Esophagus muscularis mucosa (tissue), 4 donors: ENCODE results near the gene MALAT1. TPM values are rescaled to one million over a fixed set of nuclear protein-coding genes. Genes with fewer than 3 reads are reported as not detected.

Experiments used
- DNase-seq: peaks from one replicate; pipeline ENCODE4 v3.0.0-alpha.2; 2017; ENCODE audit errors: extremely low spot score
- H3K27ac ChIP-seq, 4 donors: fragments of 200-600 bp; sonication (generic); replicated peaks in 1 of 4; 1 replicate in 3 of 4; 2 replicates in 1 of 4; pipeline ENCODE4 v1.5.1; 2016 to 2019; ENCODE audit warnings: mild to moderate bottlenecking in 1 of 4
- H3K27me3 ChIP-seq, 4 donors: fragments of 200-600 bp; sonication (generic); one replicate each; pipeline versions ENCODE4 v1.5.1 to v1.6.0; 2016 to 2019
- H3K36me3 ChIP-seq, 4 donors: fragments of 200-600 bp; sonication (generic); one replicate each; pipeline ENCODE4 v1.5.1; 2016 to 2019
- H3K4me1 ChIP-seq, 4 donors: fragments of 200-600 bp; sonication (generic); one replicate each; pipeline ENCODE4 v1.5.1; 2016 to 2019
- H3K4me3 ChIP-seq, 4 donors: fragments of 200-600 bp; sonication (generic); 1 replicate in 2 of 4; 2 replicates in 2 of 4; pipeline ENCODE4 v1.5.1; 2016 to 2019; ENCODE audit warnings: mild to moderate bottlenecking in 4 of 4, moderate library complexity in 1 of 4
- H3K9me3 ChIP-seq, 4 donors: fragments of 200-600 bp; sonication (generic); 1 replicate in 3 of 4; 2 replicates in 1 of 4; pipeline ENCODE4 v1.5.1; 2016 to 2019
- EP300 ChIP-seq: sonication (generic); formaldehyde crosslinking; IDR thresholded peaks from one replicate; pipeline ENCODE4 v1.6.1; 2017; ENCODE audit warnings: antibody characterized with exemption
- POLR2A ChIP-seq: fragments of 450-650 bp; IDR thresholded peaks from one replicate; pipeline ENCODE4 v1.6.1; 2017; ENCODE audit warnings: antibody characterized with exemption, moderate library complexity, mild to moderate bottlenecking, low read depth
- POLR2AphosphoS5 ChIP-seq, 2 donors: sonication (generic); formaldehyde crosslinking; IDR thresholded peaks; one replicate each; pipeline ENCODE4 v1.6.1; 2017; ENCODE audit warnings: antibody characterized with exemption in 2 of 2
- WGBS: methylation state at CpG from one replicate; pipeline ENCODE4 v1.1.5; 2018; 5-methylcytosine and 5-hydroxymethylcytosine counted together
- intact Hi-C: fragments of 100-400 bp; cut with DNase I; formaldehyde crosslinking; loops from one replicate; pipeline ENCODE4 v1.15.1; 2023
- small RNA-seq, 3 donors: library from RNA; depleted of rRNA; stranded (forward); fragments of <200 nt; gene quantifications; one replicate each; pipeline ENCODE3, GENCODE V24; 2016
- total RNA-seq, 4 donors: library from RNA; depleted of rRNA; stranded (reverse); fragments of >200 nt; gene quantifications; one replicate each; pipeline versions ENCODE4 v1.1.0 to v1.2.1, GENCODE V29; 2016
- TF ChIP-seq, protein P1 (sequence below), 3 experiments: fragments of 200-600 bp in 2 of 3; fragments of 450-650 bp in 1 of 3; sonication (generic) in 2 of 3; IDR thresholded peaks; one replicate each; pipeline ENCODE4 v1.5.1; 2017 to 2019; ENCODE audit warnings: antibody characterized with exemption in 3 of 3, mild to moderate bottlenecking in 2 of 3, moderate library complexity in 1 of 3

Gene MALAT1
- total RNA-seq, 4 donors from 2014 or later = 2,724 to 15,405 (median 5,373) TPM

DNA sequence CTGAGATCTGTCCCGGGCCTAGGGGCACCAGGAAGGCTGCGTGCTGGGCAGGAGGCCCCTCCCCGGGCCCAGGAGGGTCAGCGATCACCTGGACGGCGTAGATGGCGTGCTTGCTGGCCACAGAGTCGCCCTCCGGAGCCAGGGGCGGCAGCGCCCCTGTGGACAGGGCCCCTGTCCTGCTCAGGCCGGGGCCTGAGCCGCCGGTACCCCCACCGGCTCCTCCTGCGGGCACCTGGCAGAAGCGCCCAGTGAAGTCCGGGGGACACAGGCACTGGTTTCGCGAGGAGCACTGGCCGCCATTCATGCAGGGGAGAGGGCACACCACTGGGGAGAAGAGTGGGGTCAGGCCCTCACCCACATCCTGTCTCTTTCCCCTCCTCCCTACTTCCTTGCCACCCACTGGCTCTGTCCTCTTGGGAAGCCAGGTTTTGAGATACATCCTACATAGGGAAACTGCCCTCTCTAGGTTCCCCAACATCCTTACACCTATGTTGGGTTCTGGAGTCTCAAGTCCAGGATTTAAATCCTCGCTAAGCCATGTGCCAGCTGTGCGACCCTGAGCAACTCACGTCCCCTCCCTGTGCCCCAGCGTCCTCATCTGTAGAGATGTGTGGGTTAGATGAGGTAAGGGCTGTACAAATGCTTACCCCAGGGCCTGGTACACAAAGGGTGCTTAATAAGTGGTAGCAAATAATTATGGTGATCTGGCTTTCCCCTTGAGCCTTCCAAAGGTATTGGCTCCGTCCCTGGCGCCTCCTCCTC is 55.4 kb downstream of the MALAT1 start:
- Histone ChIP-seq H3K9me3 (no peaks in the 10 kb centered on the region), H3K27me3 (no peaks in the 10 kb centered on the region), H3K4me1 (peaks cover 39 to 71% (median 64%) of the 10 kb centered on the region in 4 donors), H3K4me3 (no peak overlapping the region), H3K36me3 (peaks cover 0 to 45% (median 42%) of the 10 kb centered on the region in 4 donors), H3K27ac (peak overlapping the region in 2 of 4 donors; percentile 96 to 98)
- 83% methylated on average over 24 of the region's 27 CpGs for WGBS
- TF ChIP-seq POLR2AphosphoS5 (IDR thresholded peaks at IDR 0.05) (no peak), EP300 (no peak), POLR2A (no peak)
- TF ChIP-seq, protein P1, sequence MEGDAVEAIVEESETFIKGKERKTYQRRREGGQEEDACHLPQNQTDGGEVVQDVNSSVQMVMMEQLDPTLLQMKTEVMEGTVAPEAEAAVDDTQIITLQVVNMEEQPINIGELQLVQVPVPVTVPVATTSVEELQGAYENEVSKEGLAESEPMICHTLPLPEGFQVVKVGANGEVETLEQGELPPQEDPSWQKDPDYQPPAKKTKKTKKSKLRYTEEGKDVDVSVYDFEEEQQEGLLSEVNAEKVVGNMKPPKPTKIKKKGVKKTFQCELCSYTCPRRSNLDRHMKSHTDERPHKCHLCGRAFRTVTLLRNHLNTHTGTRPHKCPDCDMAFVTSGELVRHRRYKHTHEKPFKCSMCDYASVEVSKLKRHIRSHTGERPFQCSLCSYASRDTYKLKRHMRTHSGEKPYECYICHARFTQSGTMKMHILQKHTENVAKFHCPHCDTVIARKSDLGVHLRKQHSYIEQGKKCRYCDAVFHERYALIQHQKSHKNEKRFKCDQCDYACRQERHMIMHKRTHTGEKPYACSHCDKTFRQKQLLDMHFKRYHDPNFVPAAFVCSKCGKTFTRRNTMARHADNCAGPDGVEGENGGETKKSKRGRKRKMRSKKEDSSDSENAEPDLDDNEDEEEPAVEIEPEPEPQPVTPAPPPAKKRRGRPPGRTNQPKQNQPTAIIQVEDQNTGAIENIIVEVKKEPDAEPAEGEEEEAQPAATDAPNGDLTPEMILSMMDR (IDR thresholded peaks at IDR 0.05) = no peak
- DNase-seq = no peak
- intact Hi-C loops = no loop called here

DNA sequence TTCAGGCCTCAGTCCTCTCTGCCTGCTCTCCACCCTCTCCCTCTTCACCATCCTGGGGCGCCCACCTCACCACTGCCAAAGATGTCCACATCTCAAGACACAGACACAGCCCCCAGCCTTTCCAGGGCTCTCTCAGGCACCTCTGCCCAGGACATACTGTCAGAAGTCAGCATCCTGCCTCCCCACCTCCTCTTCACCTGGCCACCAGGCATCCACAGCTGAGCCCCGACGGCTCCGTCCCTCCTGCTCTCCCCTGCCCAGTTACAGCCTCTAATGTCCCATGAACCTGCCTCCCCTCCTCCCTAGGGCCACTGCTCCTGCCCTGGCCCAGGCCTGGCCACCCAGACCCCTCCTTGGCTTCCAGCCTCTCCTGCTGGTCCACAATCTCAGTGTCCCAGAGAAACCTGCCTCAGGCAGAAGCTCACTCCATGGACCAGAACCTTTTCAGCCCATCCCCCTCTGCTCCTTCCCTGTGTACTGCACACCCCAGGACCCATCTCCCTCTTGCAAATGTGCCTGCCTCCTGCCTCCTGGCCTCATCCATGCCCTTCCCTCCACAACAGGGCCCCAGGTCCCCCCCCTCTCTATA is 56.1 kb downstream of the MALAT1 start:
- H3K27ac ChIP-seq = peak overlapping the region; percentile 87 to 99 (median 97)
- 65% methylated on average over 4 of the region's 4 CpGs for WGBS
- no peaks in the 10 kb centered on the region for H3K27me3 ChIP-seq
- intact Hi-C loops = no loop called here
- H3K4me3 ChIP-seq = no peak overlapping the region
- DNase-seq = no peak
- H3K36me3 ChIP-seq = peaks cover 0 to 42% (median 39%) of the 10 kb centered on the region in 4 donors
- peaks cover 46 to 78% (median 70%) of the 10 kb centered on the region in 4 donors for H3K4me1 ChIP-seq
- TF ChIP-seq POLR2AphosphoS5 (IDR thresholded peaks at IDR 0.05) = no peak
- TF ChIP-seq EP300 = no peak
- no peak for TF ChIP-seq POLR2A
- TF ChIP-seq, protein P1 (IDR thresholded peaks at IDR 0.05) = no peak
- H3K9me3 ChIP-seq = no peaks in the 10 kb centered on the region

DNA sequence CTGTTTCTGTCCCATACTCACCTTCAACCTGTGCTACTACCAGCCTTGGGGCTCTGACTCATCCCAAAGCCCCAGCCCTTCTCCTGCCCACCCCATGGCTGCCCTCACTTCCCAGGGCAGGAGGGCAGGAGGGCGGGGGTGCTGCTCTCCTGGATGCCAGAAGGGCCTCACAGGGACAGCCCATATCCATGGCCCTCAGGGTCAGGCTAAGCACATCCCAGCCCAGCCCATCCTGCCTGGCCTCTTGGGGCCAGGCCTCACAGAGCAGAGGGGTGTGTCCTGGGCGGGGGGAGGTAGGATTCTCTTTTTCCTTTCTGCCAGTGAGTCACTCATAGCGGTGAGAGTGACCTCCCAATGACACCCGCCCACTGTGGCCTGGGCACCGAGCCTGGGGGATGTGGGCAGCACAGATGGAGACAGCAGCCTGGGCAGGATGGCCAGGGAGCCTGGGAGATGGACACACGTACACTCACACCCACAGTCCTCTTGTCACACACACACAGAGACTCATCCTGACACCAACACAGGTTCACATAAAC is 56.9 kb downstream of the MALAT1 start:
- H3K4me1 ChIP-seq = peaks cover 54 to 86% (median 79%) of the 10 kb centered on the region in 4 donors
- no peak overlapping the region for H3K4me3 ChIP-seq
- 20% methylated on average over 4 of the region's 6 CpGs for WGBS
- TF ChIP-seq POLR2A = no peak
- TF ChIP-seq, protein P1 (IDR thresholded peaks at IDR 0.05) = no peak
- TF ChIP-seq POLR2AphosphoS5 (IDR thresholded peaks at IDR 0.05) = peak; percentile 25 to 32
- no peak for TF ChIP-seq EP300
- intact Hi-C loops = no loop called here
- no peak for DNase-seq
- H3K27me3 ChIP-seq = no peaks in the 10 kb centered on the region
- peak overlapping the region; percentile 87 to 99 (median 97) for H3K27ac ChIP-seq
- no peaks in the 10 kb centered on the region for H3K9me3 ChIP-seq
- peaks cover 0 to 35% (median 31%) of the 10 kb centered on the region in 4 donors for H3K36me3 ChIP-seq

Small RNAs within 50 kb of the gene (small RNA-seq; reads per million reads assigned to genes)
- gene RF01684 = 0 reads per million in 3 donors

Other genes with a start within 250 kb of the MALAT1 start
- gene POLA2, start 237.1 kb upstream of the MALAT1 start, total RNA-seq = 10 to 100 TPM; 14.7 to 26.6 (median 17.3) TPM
- gene CDC42EP2, start 184.2 kb upstream of the MALAT1 start, total RNA-seq = 10 to 100 TPM; 39.9 to 90.1 (median 54.4) TPM
- 10 to 100 TPM; 40.3 to 60.6 (median 52.9) TPM for gene DPF2, start 165.2 kb upstream of the MALAT1 start, total RNA-seq
- under 1 TPM in 1 of 4 donors, not detected in 3; 0.19 TPM for gene TIGD3, start 144.3 kb upstream of the MALAT1 start, total RNA-seq
- 10 to 100 TPM in 1 of 4 donors, 1 to 10 TPM in 3; 4.6 to 11.3 (median 5.9) TPM for gene SLC25A45, start 116.4 kb upstream of the MALAT1 start, total RNA-seq
- gene FRMD8, start 112.4 kb upstream of the MALAT1 start, total RNA-seq = 10 to 100 TPM; 30.4 to 37.3 (median 34.7) TPM
- 100 to 1,000 TPM in 2 of 4 donors, 10 to 100 TPM in 2; 42.8 to 181 (median 96.0) TPM for gene NEAT1, start 76.2 kb upstream of the MALAT1 start, total RNA-seq
- 100 to 1,000 TPM in 2 of 4 donors, 10 to 100 TPM in 2; 74.3 to 115 (median 104) TPM for gene SCYL1, start 26.0 kb downstream of the MALAT1 start, total RNA-seq
- 100 to 1,000 TPM; 107 to 208 (median 137) TPM for gene LTBP3, start 59.3 kb downstream of the MALAT1 start, total RNA-seq
- gene ZNRD2, start 71.4 kb downstream of the MALAT1 start, total RNA-seq = 10 to 100 TPM; 43.6 to 77.3 (median 63.3) TPM
- gene FAM89B, start 73.5 kb downstream of the MALAT1 start, total RNA-seq = 10 to 100 TPM; 47.9 to 90.4 (median 75.0) TPM
- 100 to 1,000 TPM; 186 to 472 (median 293) TPM for gene EHBP1L1, start 77.0 kb downstream of the MALAT1 start, total RNA-seq
- 1 to 10 TPM in 3 of 4 donors, under 1 TPM in 1; 0.99 to 1.2 (median 1.2) TPM for gene KCNK7, start 96.8 kb downstream of the MALAT1 start, total RNA-seq
- 10 to 100 TPM; 29.9 to 41.7 (median 37.6) TPM for gene MAP3K11, start 115.2 kb downstream of the MALAT1 start, total RNA-seq
- 10 to 100 TPM; 21.4 to 43.1 (median 27.1) TPM for gene PCNX3, start 116.7 kb downstream of the MALAT1 start, total RNA-seq
- 10 to 100 TPM; 40.7 to 56.3 (median 45.8) TPM for gene SIPA1, start 139.1 kb downstream of the MALAT1 start, total RNA-seq
- 10 to 100 TPM; 51.5 to 84.6 (median 82.1) TPM for gene RELA, start 163.9 kb downstream of the MALAT1 start, total RNA-seq
- gene KAT5, start 213.2 kb downstream of the MALAT1 start, total RNA-seq = 10 to 100 TPM; 66.4 to 77.1 (median 68.3) TPM
- gene RNASEH2C, start 221.8 kb downstream of the MALAT1 start, total RNA-seq = 100 to 1,000 TPM in 1 of 4 donors, 10 to 100 TPM in 3; 72.1 to 137 (median 80.9) TPM